ENCODE measurements around the gene TRIM40. TPM values are rescaled to one million over a fixed set of nuclear protein-coding genes. Genes with fewer than 3 reads are reported as not detected.
A peak's percentile ranks its signal among the peaks of the same experiment; 100 is the strongest.

TRIM40 gene
- total and polyA plus RNA-seq, 2 of the 13 experiments (the other 11 are each of a cell fraction or from before 2014, with no cell fraction given), result 0.58 TPM; not detected in 1

DNA sequence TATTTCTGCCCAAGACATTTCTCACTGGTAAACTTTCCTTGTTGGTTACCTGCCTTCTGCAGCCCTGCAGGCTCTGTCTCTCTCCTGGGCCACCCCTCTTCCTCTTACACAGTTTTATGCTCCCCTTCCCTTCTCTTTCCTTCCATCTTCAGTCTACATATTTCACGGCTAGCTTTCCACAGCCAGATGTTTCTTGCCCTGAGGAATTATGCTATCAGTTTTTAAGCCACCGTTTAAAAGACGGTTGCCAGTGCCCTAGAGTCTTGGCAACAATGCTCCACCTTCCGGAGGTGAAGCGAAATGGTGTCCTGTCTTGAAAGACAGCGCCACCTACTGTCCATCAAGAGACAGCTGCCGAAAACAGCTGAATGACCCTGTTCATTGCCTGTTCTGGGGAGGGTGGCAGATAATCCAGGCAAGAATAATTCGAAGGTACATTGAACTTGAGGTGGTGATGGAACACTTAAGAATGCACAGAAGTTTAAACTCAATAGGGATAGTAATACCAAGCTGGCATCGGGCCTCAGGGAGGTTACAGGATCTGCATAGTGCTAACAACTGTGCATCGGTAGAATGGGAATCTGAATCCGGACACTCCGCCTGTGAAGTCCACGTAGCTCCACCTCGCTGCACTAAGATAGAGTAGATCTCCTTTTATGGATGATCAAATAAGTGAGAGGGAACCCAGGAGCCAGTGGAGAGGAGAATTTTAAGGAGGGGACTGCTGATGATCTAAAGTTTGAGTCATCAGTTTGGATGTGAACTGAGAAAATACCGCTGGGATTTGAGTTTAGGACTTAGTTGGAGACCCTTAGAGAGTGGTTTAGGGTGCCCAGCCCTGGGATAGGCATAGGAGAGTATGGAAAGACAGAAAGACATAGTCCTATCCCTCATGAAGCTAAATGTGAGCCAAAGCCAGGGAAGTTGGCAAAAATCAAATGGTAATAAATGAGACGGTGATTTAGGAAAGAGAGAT is 4.8 kb upstream of the TRIM40 start (continued):
- no peak for TF ChIP-seq ZNF775 (CRISPR knock-in tag; IDR thresholded peaks at IDR 0.05; ENCODE audit: borderline replicate concordance)
- 0 out of 2 replicates have a peak, but pooled peaks have one; percentile 32 for TF ChIP-seq RARA (CRISPR knock-in tag; IDR thresholded peaks at IDR 0.05)
- TF ChIP-seq ETV5 (CRISPR knock-in tag; IDR thresholded peaks at IDR 0.05; ENCODE audit: borderline replicate concordance), result peak; percentile 86; the same call in 1 of the 2 replicates
- TF ChIP-seq SMAD3 (CRISPR knock-in tag; IDR thresholded peaks at IDR 0.05), result peak; percentile 87
- TF ChIP-seq ZIK1 (CRISPR knock-in tag; IDR thresholded peaks at IDR 0.05; ENCODE audit: borderline replicate concordance, low read depth), result no peak
- peak; percentile 78 for TF ChIP-seq ZNF501 (CRISPR knock-in tag; IDR thresholded peaks at IDR 0.05)
- TF ChIP-seq, protein P1, sequence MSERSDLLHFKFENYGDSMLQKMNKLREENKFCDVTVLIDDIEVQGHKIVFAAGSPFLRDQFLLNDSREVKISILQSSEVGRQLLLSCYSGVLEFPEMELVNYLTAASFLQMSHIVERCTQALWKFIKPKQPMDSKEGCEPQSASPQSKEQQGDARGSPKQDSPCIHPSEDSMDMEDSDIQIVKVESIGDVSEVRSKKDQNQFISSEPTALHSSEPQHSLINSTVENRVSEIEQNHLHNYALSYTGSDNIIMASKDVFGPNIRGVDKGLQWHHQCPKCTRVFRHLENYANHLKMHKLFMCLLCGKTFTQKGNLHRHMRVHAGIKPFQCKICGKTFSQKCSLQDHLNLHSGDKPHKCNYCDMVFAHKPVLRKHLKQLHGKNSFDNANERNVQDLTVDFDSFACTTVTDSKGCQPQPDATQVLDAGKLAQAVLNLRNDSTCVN (CRISPR knock-in tag; IDR thresholded peaks at IDR 0.05; ENCODE audit: borderline replicate concordance), result no peak
- TF ChIP-seq, protein P2, sequence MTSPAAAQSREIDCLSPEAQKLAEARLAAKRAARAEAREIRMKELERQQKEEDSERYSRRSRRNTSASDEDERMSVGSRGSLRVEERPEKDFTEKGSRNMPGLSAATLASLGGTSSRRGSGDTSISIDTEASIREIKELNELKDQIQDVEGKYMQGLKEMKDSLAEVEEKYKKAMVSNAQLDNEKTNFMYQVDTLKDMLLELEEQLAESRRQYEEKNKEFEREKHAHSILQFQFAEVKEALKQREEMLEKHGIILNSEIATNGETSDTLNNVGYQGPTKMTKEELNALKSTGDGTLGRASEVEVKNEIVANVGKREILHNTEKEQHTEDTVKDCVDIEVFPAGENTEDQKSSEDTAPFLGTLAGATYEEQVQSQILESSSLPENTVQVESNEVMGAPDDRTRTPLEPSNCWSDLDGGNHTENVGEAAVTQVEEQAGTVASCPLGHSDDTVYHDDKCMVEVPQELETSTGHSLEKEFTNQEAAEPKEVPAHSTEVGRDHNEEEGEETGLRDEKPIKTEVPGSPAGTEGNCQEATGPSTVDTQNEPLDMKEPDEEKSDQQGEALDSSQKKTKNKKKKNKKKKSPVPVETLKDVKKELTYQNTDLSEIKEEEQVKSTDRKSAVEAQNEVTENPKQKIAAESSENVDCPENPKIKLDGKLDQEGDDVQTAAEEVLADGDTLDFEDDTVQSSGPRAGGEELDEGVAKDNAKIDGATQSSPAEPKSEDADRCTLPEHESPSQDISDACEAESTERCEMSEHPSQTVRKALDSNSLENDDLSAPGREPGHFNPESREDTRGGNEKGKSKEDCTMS (CRISPR knock-in tag; conservative IDR thresholded peaks at IDR 0.05), result no peak
- TF ChIP-seq MTF1 (CRISPR knock-in tag; IDR thresholded peaks at IDR 0.05), result no peak
- TF ChIP-seq, protein P3, sequence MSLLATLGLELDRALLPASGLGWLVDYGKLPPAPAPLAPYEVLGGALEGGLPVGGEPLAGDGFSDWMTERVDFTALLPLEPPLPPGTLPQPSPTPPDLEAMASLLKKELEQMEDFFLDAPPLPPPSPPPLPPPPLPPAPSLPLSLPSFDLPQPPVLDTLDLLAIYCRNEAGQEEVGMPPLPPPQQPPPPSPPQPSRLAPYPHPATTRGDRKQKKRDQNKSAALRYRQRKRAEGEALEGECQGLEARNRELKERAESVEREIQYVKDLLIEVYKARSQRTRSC (CRISPR knock-in tag; IDR thresholded peaks at IDR 0.05; ENCODE audit: low read depth), result no peak
- TF ChIP-seq YY1 (IDR thresholded peaks at IDR 0.05; ENCODE audit: insufficient read depth, insufficient replicate concordance, low read depth, low read length), result peak; percentile 33
- TF ChIP-seq SMYD3 (CRISPR knock-in tag; IDR thresholded peaks at IDR 0.05), result no peak
- no peak for TF ChIP-seq SOX6 (IDR thresholded peaks at IDR 0.05)
- TF ChIP-seq SOX6 (CRISPR knock-in tag; IDR thresholded peaks at IDR 0.05), result peak; percentile 59
- peak; percentile 63; the same call in 1 of the 2 replicates for TF ChIP-seq ZNF350 (CRISPR knock-in tag; IDR thresholded peaks at IDR 0.05; ENCODE audit: borderline replicate concordance, low read depth)
- TF ChIP-seq ZC3H13 (CRISPR knock-in tag; IDR thresholded peaks at IDR 0.05), result no peak
- TF ChIP-seq, protein P4, sequence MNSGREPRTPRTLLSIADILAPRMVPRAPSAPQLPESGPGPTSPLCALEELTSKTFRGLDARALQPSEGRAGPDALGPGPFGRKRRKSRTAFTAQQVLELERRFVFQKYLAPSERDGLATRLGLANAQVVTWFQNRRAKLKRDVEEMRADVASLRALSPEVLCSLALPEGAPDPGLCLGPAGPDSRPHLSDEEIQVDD (CRISPR knock-in tag; IDR thresholded peaks at IDR 0.05; ENCODE audit: borderline replicate concordance), result no peak
- TF ChIP-seq SP140L (CRISPR knock-in tag; IDR thresholded peaks at IDR 0.05; ENCODE audit: borderline replicate concordance), result 0 out of 2 replicates have a peak, but pooled peaks have one; percentile 69
- no peak for TF ChIP-seq PAX8 (CRISPR knock-in tag; IDR thresholded peaks at IDR 0.05; ENCODE audit: borderline replicate concordance)

Measured in HepG2 (cell line).